AG09319 (cell line): ENCODE results near the gene CAVIN2.
A peak's percentile ranks its signal among the peaks of the same experiment; 100 is the strongest.

Experiments used
- DNase-seq: peaks from one replicate; pipeline ENCODE4 v3.0.0-alpha.2; 2010; ENCODE audit warnings: low read depth; ENCODE audit errors: extremely low read depth
- CTCF ChIP-seq: IDR thresholded peaks from 2 replicates; pipeline ENCODE4 v1.5.1; 2011; ENCODE audit warnings: low read depth, mild to moderate bottlenecking, inconsistent platforms, low read length, moderate library complexity

The CAVIN2 gene

GRCh38 chr2:191846515-191847476, at the start of gene CAVIN2:
CAVIN2 (minus strand) TSS chr2:191847088; CDS start chr2:191846925, 163 bp downstream.
- peak; percentile 59 for DNase-seq
- TF ChIP-seq CTCF, result no peak; the same call in none of the 2 replicates

GRCh38 chr2:191895743-191896142, 48.9 kb upstream of the CAVIN2 start:
- TF ChIP-seq CTCF, result no peak
- no peak for DNase-seq

GRCh38 chr2:191895195-191895594, 48.3 kb upstream of the CAVIN2 start:
- TF ChIP-seq CTCF, result no peak

DNA sequence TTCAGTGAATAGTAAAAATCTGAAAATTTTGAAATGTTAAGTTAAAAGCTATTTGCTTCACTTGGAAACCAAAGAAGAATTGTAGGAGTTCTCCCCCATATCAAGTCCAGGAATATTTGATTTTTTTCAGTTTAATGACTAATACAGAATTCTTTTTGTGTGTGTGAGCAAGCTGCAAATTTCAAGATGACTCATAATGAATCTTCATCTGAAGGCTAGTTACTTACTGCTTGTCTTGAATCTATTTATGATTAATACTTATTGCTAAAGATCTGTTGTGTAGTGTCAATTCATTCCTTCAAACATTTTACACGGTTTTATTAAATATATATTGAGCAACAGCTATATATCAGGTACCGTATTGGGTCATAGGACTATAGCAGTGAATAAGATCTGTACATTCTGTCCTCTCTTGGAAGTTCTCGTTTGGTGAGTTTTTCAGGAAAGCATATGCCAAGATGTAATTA, 47.8 kb upstream of the CAVIN2 start:
- DNase-seq, result no peak
- TF ChIP-seq CTCF, result no peak

More at GRCh38 chr2:191895195-191895594, 48.3 kb upstream of the CAVIN2 start:
- no peak for DNase-seq

DNA sequence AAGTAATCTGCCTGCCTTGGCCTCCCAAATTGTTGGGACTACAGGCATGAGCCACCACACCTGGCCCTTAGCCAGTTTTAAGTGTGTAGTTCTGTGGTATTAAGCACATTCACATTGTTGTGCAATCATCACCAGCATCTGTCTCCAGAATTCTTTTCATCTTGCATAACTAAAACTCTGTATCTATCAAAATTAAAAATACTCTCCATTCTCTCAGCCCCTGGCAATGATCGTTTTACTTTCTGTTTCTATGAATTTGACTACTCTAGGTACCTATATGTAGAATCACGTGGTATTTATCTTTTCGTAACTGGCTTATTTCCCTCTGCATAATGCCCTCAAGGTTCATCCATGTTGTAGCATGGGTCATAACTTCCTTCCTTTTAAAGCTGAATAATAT, 45.5 kb upstream of the CAVIN2 start:
- DNase-seq, result peak; percentile 36
- no peak for TF ChIP-seq CTCF

- no peak for TF ChIP-seq CTCF
- DNase-seq, result no peak
These were observed 44.8 kb upstream of the CAVIN2 start for GRCh38 chr2:191891656-191892055.

DNA sequence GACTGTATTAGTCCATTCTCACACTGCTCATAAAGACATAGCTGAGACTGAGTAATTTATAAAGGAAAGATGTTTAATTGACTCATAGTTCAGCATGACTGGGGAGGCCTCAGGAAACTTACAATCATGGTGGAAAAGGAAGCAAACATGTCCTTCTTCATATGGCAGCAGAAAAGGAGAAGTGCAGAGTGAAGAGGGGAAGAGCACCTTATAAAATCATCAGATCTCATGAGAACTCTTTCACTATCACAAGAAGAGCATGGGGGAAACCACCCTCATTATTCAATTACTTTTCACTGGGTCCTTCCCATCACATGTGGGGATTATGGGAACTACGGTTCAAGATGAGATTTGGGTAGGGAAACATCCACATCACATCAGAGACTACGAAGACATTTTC, 43.0 kb upstream of the CAVIN2 start:
- no peak for TF ChIP-seq CTCF
- no peak for DNase-seq
